Trophoblast cell (in vitro differentiated cells and primary cell): Measurements from ENCODE around the gene TMEM167A.
A peak's percentile ranks its signal among the peaks of the same experiment; 100 is the strongest.

Experiments used
- DNase-seq, 2 donors: peaks; one replicate each; pipeline ENCODE4 v3.0.0-alpha.2; 2016
- H2AFZ ChIP-seq: 2 replicates; pipeline ENCODE4 v1.6.1; 2013; ENCODE audit warnings: low read length, moderate library complexity, mild to moderate bottlenecking; ENCODE audit not compliant: insufficient read depth, poor library complexity
- H2AK5ac ChIP-seq: 2 replicates; pipeline ENCODE4 v1.6.1; 2013; ENCODE audit warnings: mild to moderate bottlenecking, low read length
- H2BK120ac ChIP-seq: 2 replicates; pipeline ENCODE4 v1.6.1; 2013; ENCODE audit warnings: low read length, mild to moderate bottlenecking, moderate library complexity; ENCODE audit not compliant: insufficient read depth, poor library complexity
- H2BK12ac ChIP-seq: 2 replicates; pipeline ENCODE4 v1.6.1; 2013; ENCODE audit warnings: mild to moderate bottlenecking, low read length, moderate library complexity
- H2BK5ac ChIP-seq: 2 replicates; pipeline ENCODE4 v1.6.1; 2013; ENCODE audit warnings: low read length, low read depth, moderate library complexity, mild to moderate bottlenecking; ENCODE audit not compliant: poor library complexity
- H3K14ac ChIP-seq: 2 replicates; pipeline ENCODE4 v1.6.1; 2013; ENCODE audit warnings: mild to moderate bottlenecking, low read length
- H3K18ac ChIP-seq: 2 replicates; pipeline ENCODE4 v1.6.1; 2013; ENCODE audit warnings: mild to moderate bottlenecking, low read length
- H3K23ac ChIP-seq: 2 replicates; pipeline ENCODE4 v1.6.1; 2013; ENCODE audit warnings: low read length
- H3K27ac ChIP-seq: 2 replicates; pipeline ENCODE4 v1.5.1; 2013; ENCODE audit warnings: low read depth, mild to moderate bottlenecking, inconsistent platforms, low read length, moderate library complexity
- H3K27me3 ChIP-seq: 2 replicates; pipeline ENCODE4 v1.6.1; 2013; ENCODE audit warnings: inconsistent platforms, mild to moderate bottlenecking, low read length, moderate library complexity; ENCODE audit not compliant: insufficient read depth
- H3K36me3 ChIP-seq, 2 experiments: 1 replicate in 1 of 2; 2 replicates in 1 of 2; pipeline ENCODE4 v1.6.1; 2013; ENCODE audit warnings: low read length in 2 of 2, mild to moderate bottlenecking in 2 of 2, moderate library complexity in 1 of 2; ENCODE audit not compliant: insufficient read depth in 2 of 2, control insufficient read depth in 1 of 2
- H3K4ac ChIP-seq: 2 replicates; pipeline ENCODE4 v1.6.1; 2013; ENCODE audit warnings: low read depth, mild to moderate bottlenecking, low read length, moderate library complexity
- H3K4me1 ChIP-seq, 2 experiments: 1 replicate in 1 of 2; 2 replicates in 1 of 2; pipeline ENCODE4 v1.6.1; 2013; ENCODE audit warnings: low read length in 2 of 2, mild to moderate bottlenecking in 2 of 2, moderate library complexity in 1 of 2; ENCODE audit not compliant: insufficient read depth in 2 of 2, control insufficient read depth in 1 of 2
- H3K4me2 ChIP-seq: 2 replicates; pipeline ENCODE4 v1.6.1; 2013; ENCODE audit warnings: inconsistent platforms, mild to moderate bottlenecking, low read length, moderate library complexity
- H3K4me3 ChIP-seq: 2 replicates; pipeline ENCODE4 v1.5.1; 2013; ENCODE audit warnings: mild to moderate bottlenecking, low read depth, low read length, inconsistent platforms
- H3K79me1 ChIP-seq: one replicate; pipeline ENCODE4 v1.6.1; 2013; ENCODE audit warnings: low read length
- H3K79me2 ChIP-seq: 2 replicates; pipeline ENCODE4 v1.6.1; 2013; ENCODE audit warnings: low read length, mild to moderate bottlenecking; ENCODE audit not compliant: control insufficient read depth, insufficient read depth, poor library complexity
- H3K9ac ChIP-seq: 2 replicates; pipeline ENCODE4 v1.6.1; 2013; ENCODE audit warnings: mild to moderate bottlenecking, low read length
- H3K9me3 ChIP-seq: 2 replicates; pipeline ENCODE4 v1.6.1; 2013; ENCODE audit warnings: low read depth, mild to moderate bottlenecking, control low read depth, inconsistent platforms, low read length; ENCODE audit not compliant: insufficient read depth
- H4K12ac ChIP-seq: 2 replicates; pipeline ENCODE4 v1.6.1; 2013; ENCODE audit warnings: low read depth, mild to moderate bottlenecking, low read length, moderate library complexity
- H4K8ac ChIP-seq: 2 replicates; pipeline ENCODE4 v1.6.1; 2013; ENCODE audit warnings: low read depth, mild to moderate bottlenecking, low read length, moderate library complexity
- H4K91ac ChIP-seq: one replicate; pipeline ENCODE4 v1.6.1; 2013; ENCODE audit warnings: low read depth, mild to moderate bottlenecking, low read length, moderate library complexity
- WGBS: extraction: QIAGEN DNeasy Blood & Tissue Kit; methylation state at CpG from one replicate; pipeline ENCODE4 v1.1.7; 2013; ENCODE audit warnings: missing lambda C conversion rate; ENCODE audit not compliant: insufficient read length, insufficient coverage; ENCODE audit errors: extremely low coverage; 5-methylcytosine and 5-hydroxymethylcytosine counted together

Gene TMEM167A

GRCh38 chr5:83031381-83031780 lies 45.8 kb downstream of the TMEM167A start:
- Histone ChIP-seq H3K4me1 (peaks cover 6 to 10% of the 10 kb centered on the region in 2 experiments), H3K27me3 (no peaks in the 10 kb centered on the region), H3K27ac (no peak overlapping the region), H3K4me3 (no peak overlapping the region), H3K79me1 (peaks cover 17% of the 10 kb centered on the region), H3K36me3 (no peaks in the 10 kb centered on the region), H2BK120ac (no peak overlapping the region), H4K12ac (no peak overlapping the region), H4K8ac (no peak overlapping the region), H3K4ac (no peak overlapping the region), H2BK5ac (no peak overlapping the region), H4K91ac (no peak overlapping the region), H3K18ac (no peak overlapping the region), H2AFZ (no peak overlapping the region), H3K9me3 (no peaks in the 10 kb centered on the region), H3K79me2 (no peaks in the 10 kb centered on the region), H2AK5ac (no peak overlapping the region), H2BK12ac (peak overlapping the region; percentile 3), H3K14ac (no peak overlapping the region), H3K9ac (no peak overlapping the region), H3K4me2 (no peak overlapping the region), H3K23ac (no peak overlapping the region)
- peak; percentile 64 to 96 for DNase-seq
- WGBS: no CpG with 5 or more reads among the region's 1 CpG

GRCh38 chr5:83029912-83030311 lies 47.3 kb downstream of the TMEM167A start:
- Histone ChIP-seq H3K4me2 (no peak overlapping the region), H3K14ac (peak overlapping the region; percentile 90), H4K12ac (no peak overlapping the region), H3K27me3 (no peaks in the 10 kb centered on the region), H3K23ac (no peak overlapping the region), H3K4ac (peak overlapping the region; percentile 88), H3K18ac (peak overlapping the region; percentile 91), H2AFZ (no peak overlapping the region), H3K9me3 (no peaks in the 10 kb centered on the region), H3K9ac (no peak overlapping the region), H2AK5ac (peak overlapping the region; percentile 79), H2BK120ac (peak overlapping the region; percentile 83), H3K27ac (peak overlapping the region; percentile 8), H3K79me1 (peaks cover 24% of the 10 kb centered on the region), H3K4me3 (no peak overlapping the region), H2BK5ac (peak overlapping the region; percentile 32), H4K8ac (peak overlapping the region; percentile 71), H2BK12ac (peak overlapping the region; percentile 88), H3K36me3 (no peaks in the 10 kb centered on the region), H4K91ac (peak overlapping the region; percentile 74), H3K79me2 (no peaks in the 10 kb centered on the region), H3K4me1 (peaks cover 6 to 13% of the 10 kb centered on the region in 2 experiments)
- DNase-seq: peak; percentile 85 to 91
- WGBS: no CpG with 5 or more reads among the region's 2 CpGs

GRCh38 chr5:83026930-83027687 lies 50.1 kb downstream of the TMEM167A start:
- Histone ChIP-seq H4K12ac (no peak overlapping the region), H3K79me1 (peaks cover 24% of the 10 kb centered on the region), H2AFZ (no peak overlapping the region), H2BK120ac (peak overlapping the region; percentile 76), H3K27me3 (no peaks in the 10 kb centered on the region), H3K9ac (no peak overlapping the region), H3K18ac (no peak overlapping the region), H3K4me2 (peak overlapping the region; percentile 35), H3K4ac (no peak overlapping the region), H2BK5ac (peak overlapping the region; percentile 83), H3K79me2 (no peaks in the 10 kb centered on the region), H2AK5ac (no peak overlapping the region), H3K27ac (peak overlapping the region; percentile 84), H4K8ac (peak overlapping the region; percentile 48), H3K23ac (no peak overlapping the region), H3K4me1 (peaks cover 6 to 13% of the 10 kb centered on the region in 2 experiments), H3K9me3 (no peaks in the 10 kb centered on the region), H3K36me3 (no peaks in the 10 kb centered on the region), H2BK12ac (peak overlapping the region; percentile 61), H4K91ac (peak overlapping the region; percentile 50), H3K14ac (peak overlapping the region; percentile 44), H3K4me3 (no peak overlapping the region)
- DNase-seq: peak in 1 of 2 donors; percentile 16
- WGBS: no CpG with 5 or more reads among the region's 4 CpGs

GRCh38 chr5:83026516-83026915 lies 50.7 kb downstream of the TMEM167A start:
- Histone ChIP-seq H3K79me2 (no peaks in the 10 kb centered on the region), H4K12ac (no peak overlapping the region), H3K14ac (no peak overlapping the region), H2BK12ac (no peak overlapping the region), H3K23ac (no peak overlapping the region), H2BK5ac (no peak overlapping the region), H3K4me1 (peaks cover 6 to 13% of the 10 kb centered on the region in 2 experiments), H3K9me3 (no peaks in the 10 kb centered on the region), H2AK5ac (no peak overlapping the region), H3K4me3 (no peak overlapping the region), H3K4me2 (peak overlapping the region; percentile 35), H4K8ac (no peak overlapping the region), H3K27ac (peak overlapping the region; percentile 84), H3K79me1 (peaks cover 24% of the 10 kb centered on the region), H2AFZ (no peak overlapping the region), H3K9ac (no peak overlapping the region), H3K18ac (no peak overlapping the region), H3K36me3 (no peaks in the 10 kb centered on the region), H3K4ac (no peak overlapping the region), H4K91ac (no peak overlapping the region), H2BK120ac (no peak overlapping the region), H3K27me3 (no peaks in the 10 kb centered on the region)
- no CpG with 5 or more reads among the region's 2 CpGs for WGBS
- peak; percentile 90 to 97 for DNase-seq
